ENCODE measurements around the gene ARHGAP24.
"Not testable (repeated sequence)": the region's sequence is repeated elsewhere in the genome, so short reads cannot be mapped to it uniquely, and the experiment has no call there.

The ARHGAP24 gene

DNA sequence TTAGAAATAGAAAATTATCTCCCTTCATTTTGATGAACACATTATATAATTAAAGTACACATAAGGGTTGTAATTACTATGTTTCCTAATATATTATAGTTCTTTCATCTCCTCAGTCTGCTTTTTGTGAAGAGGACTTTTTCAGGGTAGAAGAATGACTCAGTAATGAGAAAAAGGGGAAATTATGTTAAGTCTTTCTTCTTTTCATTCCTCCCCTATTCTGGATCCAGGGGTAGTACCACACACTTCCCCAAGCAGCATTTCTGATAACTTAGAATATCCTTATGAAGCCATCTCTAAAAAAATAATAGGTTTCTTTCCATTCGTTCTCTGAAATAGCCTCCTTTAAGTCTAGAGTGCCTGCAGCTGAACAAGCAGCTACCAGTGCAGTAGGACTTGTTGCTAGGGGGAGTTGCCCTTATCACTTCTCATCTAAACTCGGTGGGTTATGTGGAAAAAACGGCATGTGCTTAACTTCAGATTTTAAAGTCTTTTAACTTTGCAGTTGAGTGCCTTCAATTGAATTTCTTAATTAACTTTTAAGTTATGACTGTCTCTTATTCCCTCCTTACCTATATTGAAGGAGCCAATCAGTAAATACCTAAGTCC, 184.8 kb downstream of the ARHGAP24 start:
- no peak overlapping the region for H2AFZ ChIP-seq (ENCODE audit: low read depth, low read length, severe bottlenecking)

DNA sequence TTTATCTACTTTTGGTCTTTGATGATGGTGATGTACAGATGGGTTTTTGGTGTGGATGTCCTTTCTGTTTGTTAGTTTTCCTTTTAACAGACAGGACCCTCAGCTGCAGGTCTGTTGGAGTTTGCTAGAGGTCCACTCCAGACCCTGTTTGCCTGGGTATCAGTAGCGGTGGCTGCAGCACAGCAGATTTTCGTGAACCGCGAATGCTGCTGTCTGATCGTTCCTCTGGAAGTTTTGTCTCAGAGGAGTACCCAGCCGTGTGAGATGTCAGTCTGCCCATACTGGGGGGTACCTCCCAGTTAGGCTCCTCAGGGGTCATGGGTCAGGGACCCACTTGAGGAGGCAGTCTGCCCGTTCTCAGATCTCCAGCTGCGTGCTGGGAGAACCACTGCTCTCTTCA, 191.7 kb downstream of the ARHGAP24 start:
- not testable (repeated sequence) for H3K79me2 ChIP-seq (ENCODE audit: insufficient read depth, low read length); H3K36me3 ChIP-seq (ENCODE audit: low read length); H3K9me3 ChIP-seq (ENCODE audit: insufficient read depth, low read length); H3F3A ChIP-seq (ENCODE audit: insufficient read depth); H3K4me3 ChIP-seq (ENCODE audit: insufficient read depth, low read length, poor library complexity, severe bottlenecking); H3K27ac ChIP-seq (ENCODE audit: low read depth, low read length); H3K4me2 ChIP-seq (ENCODE audit: low read depth, low read length, poor library complexity, severe bottlenecking); H4K20me1 ChIP-seq (ENCODE audit: low read depth, low read length); H3K9ac ChIP-seq (ENCODE audit: low read length); H3K9me2 ChIP-seq (replicated peaks; ENCODE audit: insufficient read depth, low read length); H3K27me3 ChIP-seq (ENCODE audit: low read length); H2AFZ ChIP-seq (ENCODE audit: low read depth, low read length, severe bottlenecking)

More for the DNA sequence above, 184.8 kb downstream of the ARHGAP24 start:
- Histone ChIP-seq H3F3A (ENCODE audit: insufficient read depth) (peaks cover 36% of the 10 kb centered on the region), H3K36me3 (ENCODE audit: low read length) (no peaks in the 10 kb centered on the region), H3K9ac (ENCODE audit: low read length) (peak overlapping the region; percentile 62), H3K4me3 (ENCODE audit: insufficient read depth, low read length, poor library complexity, severe bottlenecking) (peak overlapping the region; percentile 12), H3K27me3 (ENCODE audit: low read length) (no peaks in the 10 kb centered on the region), H3K9me2 (replicated peaks; ENCODE audit: insufficient read depth, low read length) (no peaks in the 10 kb centered on the region), H3K79me2 (ENCODE audit: insufficient read depth, low read length) (peaks cover 4% of the 10 kb centered on the region; the same call in 1 of the 2 replicates), H4K20me1 (ENCODE audit: low read depth, low read length) (no peaks in the 10 kb centered on the region), H3K4me2 (ENCODE audit: low read depth, low read length, poor library complexity, severe bottlenecking) (peak overlapping the region; percentile 88), H3K9me3 (ENCODE audit: insufficient read depth, low read length) (no peaks in the 10 kb centered on the region), H3K27ac (ENCODE audit: low read depth, low read length) (peak overlapping the region; percentile 99)
- no peak for TF ChIP-seq EZH2phosphoT487 (conservative IDR thresholded peaks at IDR 0.05; ENCODE audit: low read length)
- TF ChIP-seq, protein P1, sequence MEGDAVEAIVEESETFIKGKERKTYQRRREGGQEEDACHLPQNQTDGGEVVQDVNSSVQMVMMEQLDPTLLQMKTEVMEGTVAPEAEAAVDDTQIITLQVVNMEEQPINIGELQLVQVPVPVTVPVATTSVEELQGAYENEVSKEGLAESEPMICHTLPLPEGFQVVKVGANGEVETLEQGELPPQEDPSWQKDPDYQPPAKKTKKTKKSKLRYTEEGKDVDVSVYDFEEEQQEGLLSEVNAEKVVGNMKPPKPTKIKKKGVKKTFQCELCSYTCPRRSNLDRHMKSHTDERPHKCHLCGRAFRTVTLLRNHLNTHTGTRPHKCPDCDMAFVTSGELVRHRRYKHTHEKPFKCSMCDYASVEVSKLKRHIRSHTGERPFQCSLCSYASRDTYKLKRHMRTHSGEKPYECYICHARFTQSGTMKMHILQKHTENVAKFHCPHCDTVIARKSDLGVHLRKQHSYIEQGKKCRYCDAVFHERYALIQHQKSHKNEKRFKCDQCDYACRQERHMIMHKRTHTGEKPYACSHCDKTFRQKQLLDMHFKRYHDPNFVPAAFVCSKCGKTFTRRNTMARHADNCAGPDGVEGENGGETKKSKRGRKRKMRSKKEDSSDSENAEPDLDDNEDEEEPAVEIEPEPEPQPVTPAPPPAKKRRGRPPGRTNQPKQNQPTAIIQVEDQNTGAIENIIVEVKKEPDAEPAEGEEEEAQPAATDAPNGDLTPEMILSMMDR (IDR thresholded peaks at IDR 0.05; ENCODE audit: insufficient read depth, low read length, poor library complexity, severe bottlenecking), result no peak

DNA sequence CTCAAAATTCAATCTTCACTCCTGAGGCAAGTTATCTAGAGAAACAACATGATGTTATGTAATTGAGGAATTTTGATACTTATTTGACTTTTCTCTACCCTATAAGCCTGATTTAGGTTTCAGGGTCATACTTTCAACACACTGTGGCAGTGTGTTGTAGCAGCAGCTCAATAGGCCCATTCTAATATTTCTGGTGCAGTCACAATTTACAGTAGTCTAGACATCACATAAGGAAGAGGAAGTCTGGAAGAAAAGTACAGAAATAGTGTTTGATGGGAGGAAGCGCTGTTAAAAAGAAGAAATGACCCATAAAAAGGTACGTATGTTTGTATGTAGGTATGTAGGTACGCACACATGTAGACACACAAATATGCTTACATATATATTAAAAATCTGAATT, 194.3 kb downstream of the ARHGAP24 start:
- H3K4me3 ChIP-seq (ENCODE audit: insufficient read depth, low read length, poor library complexity, severe bottlenecking), result no peak overlapping the region
- no peaks in the 10 kb centered on the region for H4K20me1 ChIP-seq (ENCODE audit: low read depth, low read length)
- TF ChIP-seq, protein P1 (IDR thresholded peaks at IDR 0.05; ENCODE audit: insufficient read depth, low read length, poor library complexity, severe bottlenecking), result no peak
- TF ChIP-seq EZH2phosphoT487 (conservative IDR thresholded peaks at IDR 0.05; ENCODE audit: low read length), result no peak
- H3K9me2 ChIP-seq (replicated peaks; ENCODE audit: insufficient read depth, low read length), result no peaks in the 10 kb centered on the region
- H3K9ac ChIP-seq (ENCODE audit: low read length), result no peak overlapping the region
- peak overlapping the region; percentile 47; the same call in 1 of the 2 replicates for H3K27ac ChIP-seq (ENCODE audit: low read depth, low read length)
- H3F3A ChIP-seq (ENCODE audit: insufficient read depth), result peaks cover 3% of the 10 kb centered on the region; the same call in 1 of the 2 replicates
- H3K36me3 ChIP-seq (ENCODE audit: low read length), result no peaks in the 10 kb centered on the region
- peak overlapping the region; percentile 10 for H3K4me2 ChIP-seq (ENCODE audit: low read depth, low read length, poor library complexity, severe bottlenecking)
- no peak overlapping the region for H2AFZ ChIP-seq (ENCODE audit: low read depth, low read length, severe bottlenecking)
- H3K79me2 ChIP-seq (ENCODE audit: insufficient read depth, low read length), result peaks cover 15% of the 10 kb centered on the region; the same call in 1 of the 2 replicates
- H3K27me3 ChIP-seq (ENCODE audit: low read length), result no peaks in the 10 kb centered on the region
- no peaks in the 10 kb centered on the region for H3K9me3 ChIP-seq (ENCODE audit: insufficient read depth, low read length)

DNA sequence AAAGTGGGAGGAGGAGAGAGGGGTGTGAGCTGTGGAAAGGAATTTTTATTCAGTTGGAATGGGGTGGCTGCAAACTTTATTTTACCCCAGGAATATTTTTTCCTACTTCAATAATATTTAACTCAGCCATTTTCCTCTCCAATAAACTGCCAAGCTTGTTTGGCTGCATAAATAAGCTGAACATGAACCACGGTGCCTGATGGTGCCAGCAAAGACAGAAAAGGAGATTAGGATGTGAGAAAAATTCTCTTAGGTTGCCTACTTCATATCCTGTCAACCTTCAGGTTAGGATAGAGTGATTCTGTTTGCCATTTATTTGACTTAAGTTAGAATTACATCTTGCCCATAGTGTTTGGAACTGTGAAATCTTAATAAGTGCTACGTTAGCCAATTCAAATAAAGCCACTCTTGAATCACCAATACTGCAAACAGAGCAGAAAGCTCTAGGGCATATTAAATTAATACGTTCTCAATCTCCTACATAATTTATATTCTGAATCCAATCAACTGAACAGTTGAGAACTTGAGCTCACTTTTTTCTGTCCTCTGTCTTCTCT, 195.1 kb downstream of the ARHGAP24 start:
- Histone ChIP-seq H3F3A (ENCODE audit: insufficient read depth) (peaks cover 3% of the 10 kb centered on the region; the same call in 1 of the 2 replicates), H2AFZ (ENCODE audit: low read depth, low read length, severe bottlenecking) (no peak overlapping the region), H3K4me2 (ENCODE audit: low read depth, low read length, poor library complexity, severe bottlenecking) (peak overlapping the region; percentile 42), H3K4me3 (ENCODE audit: insufficient read depth, low read length, poor library complexity, severe bottlenecking) (no peak overlapping the region), H3K79me2 (ENCODE audit: insufficient read depth, low read length) (peaks cover 15% of the 10 kb centered on the region; the same call in 1 of the 2 replicates), H3K9ac (ENCODE audit: low read length) (no peak overlapping the region), H4K20me1 (ENCODE audit: low read depth, low read length) (no peaks in the 10 kb centered on the region), H3K9me2 (replicated peaks; ENCODE audit: insufficient read depth, low read length) (no peaks in the 10 kb centered on the region), H3K27ac (ENCODE audit: low read depth, low read length) (0 out of 2 replicates have a peak overlapping the region, but pooled peaks have one; percentile 77), H3K27me3 (ENCODE audit: low read length) (no peaks in the 10 kb centered on the region), H3K36me3 (ENCODE audit: low read length) (no peaks in the 10 kb centered on the region), H3K9me3 (ENCODE audit: insufficient read depth, low read length) (no peaks in the 10 kb centered on the region)
- TF ChIP-seq, protein P1 (IDR thresholded peaks at IDR 0.05; ENCODE audit: insufficient read depth, low read length, poor library complexity, severe bottlenecking), result no peak
- TF ChIP-seq EZH2phosphoT487 (conservative IDR thresholded peaks at IDR 0.05; ENCODE audit: low read length), result no peak
